Measurements from ENCODE around the gene LRBA.

LRBA gene

GRCh38 chr4:150656891-150657290, 358.2 kb downstream of the LRBA start:
- Histone ChIP-seq H4K20me1 (ENCODE audit: insufficient read depth, low read length) (no peaks in the 10 kb centered on the region), H3K27ac (ENCODE audit: low read depth, low read length, poor library complexity, severe bottlenecking) (no peak overlapping the region), H3K4me3 (ENCODE audit: low read depth, low read length, poor library complexity, severe bottlenecking) (no peak overlapping the region), H3F3A (ENCODE audit: insufficient read depth, low read length) (no peaks in the 10 kb centered on the region), H3K4me2 (ENCODE audit: low read length) (no peak overlapping the region), H3K9me3 (ENCODE audit: low read length) (no peaks in the 10 kb centered on the region), H3K9ac (ENCODE audit: low read length) (no peak overlapping the region), H3K4me1 (ENCODE audit: insufficient read depth, low read length, severe bottlenecking) (no peaks in the 10 kb centered on the region), H3K9me2 (ENCODE audit: low read depth, low read length) (no peaks in the 10 kb centered on the region), H3K36me3 (ENCODE audit: insufficient read depth, low read length) (no peaks in the 10 kb centered on the region), H3K79me2 (ENCODE audit: insufficient read depth, low read length) (no peaks in the 10 kb centered on the region), H2AFZ (ENCODE audit: low read length) (no peak overlapping the region), H3K27me3 (ENCODE audit: insufficient read depth, low read length) (no peaks in the 10 kb centered on the region)
- TF ChIP-seq EZH2 (IDR thresholded peaks at IDR 0.05; ENCODE audit: borderline replicate concordance, low read length): no peak
- no peak for TF ChIP-seq CTCF (IDR thresholded peaks at IDR 0.05; ENCODE audit: low read length)

GRCh38 chr4:150650751-150651150, 364.3 kb downstream of the LRBA start:
- Histone ChIP-seq H3K27me3 (ENCODE audit: insufficient read depth, low read length) (no peaks in the 10 kb centered on the region), H3K9ac (ENCODE audit: low read length) (no peak overlapping the region), H3K36me3 (ENCODE audit: insufficient read depth, low read length) (no peaks in the 10 kb centered on the region), H3K4me2 (ENCODE audit: low read length) (no peak overlapping the region), H4K20me1 (ENCODE audit: insufficient read depth, low read length) (no peaks in the 10 kb centered on the region), H3K4me1 (ENCODE audit: insufficient read depth, low read length, severe bottlenecking) (no peaks in the 10 kb centered on the region), H3F3A (ENCODE audit: insufficient read depth, low read length) (no peaks in the 10 kb centered on the region), H3K4me3 (ENCODE audit: low read depth, low read length, poor library complexity, severe bottlenecking) (no peak overlapping the region), H3K9me3 (ENCODE audit: low read length) (no peaks in the 10 kb centered on the region), H3K9me2 (ENCODE audit: low read depth, low read length) (no peaks in the 10 kb centered on the region), H2AFZ (ENCODE audit: low read length) (no peak overlapping the region), H3K79me2 (ENCODE audit: insufficient read depth, low read length) (no peaks in the 10 kb centered on the region), H3K27ac (ENCODE audit: low read depth, low read length, poor library complexity, severe bottlenecking) (no peak overlapping the region)
- TF ChIP-seq CTCF (IDR thresholded peaks at IDR 0.05; ENCODE audit: low read length) (no peak), EZH2 (IDR thresholded peaks at IDR 0.05; ENCODE audit: borderline replicate concordance, low read length) (no peak)

- H2AFZ ChIP-seq (ENCODE audit: low read length): no peak overlapping the region
- H3F3A ChIP-seq (ENCODE audit: insufficient read depth, low read length): no peaks in the 10 kb centered on the region
- H3K9ac ChIP-seq (ENCODE audit: low read length): no peak overlapping the region
- no peaks in the 10 kb centered on the region for H3K4me1 ChIP-seq (ENCODE audit: insufficient read depth, low read length, severe bottlenecking)
- H3K9me2 ChIP-seq (ENCODE audit: low read depth, low read length): no peaks in the 10 kb centered on the region
- H3K27ac ChIP-seq (ENCODE audit: low read depth, low read length, poor library complexity, severe bottlenecking): no peak overlapping the region
- H4K20me1 ChIP-seq (ENCODE audit: insufficient read depth, low read length): no peaks in the 10 kb centered on the region
- no peaks in the 10 kb centered on the region for H3K27me3 ChIP-seq (ENCODE audit: insufficient read depth, low read length)
- no peaks in the 10 kb centered on the region for H3K36me3 ChIP-seq (ENCODE audit: insufficient read depth, low read length)
- no peak overlapping the region for H3K4me3 ChIP-seq (ENCODE audit: low read depth, low read length, poor library complexity, severe bottlenecking)
- H3K9me3 ChIP-seq (ENCODE audit: low read length): no peaks in the 10 kb centered on the region
- H3K79me2 ChIP-seq (ENCODE audit: insufficient read depth, low read length): no peaks in the 10 kb centered on the region
- no peak overlapping the region for H3K4me2 ChIP-seq (ENCODE audit: low read length)
- TF ChIP-seq EZH2 (IDR thresholded peaks at IDR 0.05; ENCODE audit: borderline replicate concordance, low read length) (no peak), CTCF (IDR thresholded peaks at IDR 0.05; ENCODE audit: low read length) (no peak)
Measured at GRCh38 chr4:150648123-150648522, 367.0 kb downstream of the LRBA start.

Measured in OCI-LY1 (cell line).